Astrocyte of the cerebellum (primary cell): ENCODE data around the gene ZNF761.
"Not testable (repeated sequence)": the region's sequence is repeated elsewhere in the genome, so short reads cannot be mapped to it uniquely, and the experiment has no call there.

Experiments
- DNase-seq: peaks from one replicate; pipeline ENCODE4 v3.0.0-alpha.2; 2011; ENCODE audit warnings: low read depth
- H3K4me3 ChIP-seq: 2 replicates; pipeline ENCODE4 v1.5.1; 2011; ENCODE audit warnings: mild to moderate bottlenecking, low read depth, low read length, moderate library complexity
- in situ Hi-C: cut with HindIII; loops from 2 replicates; pipeline ENCODE4 v1.10.0; 2017; ENCODE audit warnings: low sequenced_read_pairs
- TF ChIP-seq, protein P1 (sequence below): IDR thresholded peaks from 2 replicates; pipeline ENCODE4 v1.5.1; 2012; ENCODE audit warnings: low read length, low read depth, moderate library complexity, mild to moderate bottlenecking; ENCODE audit errors: missing control alignments

The ZNF761 gene

DNA sequence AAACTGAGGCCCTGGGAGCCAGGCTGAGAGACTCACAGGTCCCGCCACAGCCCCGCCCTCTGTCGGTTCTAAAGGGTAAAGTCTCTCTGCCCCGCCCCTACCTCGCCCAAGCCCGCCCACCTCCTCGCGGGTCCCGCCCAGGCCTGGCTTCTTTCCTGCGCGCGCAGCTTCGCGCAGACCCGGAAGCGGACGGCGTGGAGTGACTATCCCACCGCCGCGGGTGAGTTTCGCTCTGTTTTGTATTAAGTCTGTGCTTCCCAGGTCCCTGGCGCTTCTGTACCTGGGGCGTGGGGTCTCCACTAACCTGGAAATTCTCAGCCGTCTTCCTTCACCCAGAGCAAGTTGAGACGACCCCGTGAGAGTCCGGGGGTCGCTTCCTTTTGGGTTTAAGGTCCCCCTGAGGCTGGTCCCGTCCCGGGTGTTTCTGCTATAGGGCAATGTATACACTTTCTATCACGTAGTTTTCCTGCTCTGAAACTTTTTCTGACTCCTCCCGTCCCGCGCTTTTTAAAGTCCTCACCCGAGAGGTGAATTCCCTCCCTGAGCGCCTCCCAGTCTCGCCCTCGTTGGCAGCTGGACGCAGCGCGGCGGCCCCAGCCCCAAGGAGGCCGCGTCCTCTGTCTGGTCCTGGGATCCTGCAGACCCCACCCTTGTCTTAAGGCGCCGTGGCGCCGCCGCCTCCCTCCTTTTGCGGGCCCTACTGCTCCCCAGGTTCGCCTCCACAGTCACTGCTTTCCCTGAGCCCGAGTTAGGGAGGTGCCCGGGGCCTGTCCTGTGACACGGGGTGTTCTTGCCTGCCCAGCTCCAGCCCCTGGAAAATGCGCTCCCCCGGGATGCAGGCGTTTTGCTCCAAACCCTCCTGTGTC is 36.6 kb upstream of the ZNF761 start, which contains the start of gene ZNF765:
ZNF765 (plus strand) TSS at position 176 of the 866 bp plus-strand sequence. CDS start 2,867 bp downstream, outside the sequence.
- DNase-seq: peak; percentile 80
- peak within 1 kb of the TSS; percentile 63 for H3K4me3 ChIP-seq
- TF ChIP-seq, protein P1, sequence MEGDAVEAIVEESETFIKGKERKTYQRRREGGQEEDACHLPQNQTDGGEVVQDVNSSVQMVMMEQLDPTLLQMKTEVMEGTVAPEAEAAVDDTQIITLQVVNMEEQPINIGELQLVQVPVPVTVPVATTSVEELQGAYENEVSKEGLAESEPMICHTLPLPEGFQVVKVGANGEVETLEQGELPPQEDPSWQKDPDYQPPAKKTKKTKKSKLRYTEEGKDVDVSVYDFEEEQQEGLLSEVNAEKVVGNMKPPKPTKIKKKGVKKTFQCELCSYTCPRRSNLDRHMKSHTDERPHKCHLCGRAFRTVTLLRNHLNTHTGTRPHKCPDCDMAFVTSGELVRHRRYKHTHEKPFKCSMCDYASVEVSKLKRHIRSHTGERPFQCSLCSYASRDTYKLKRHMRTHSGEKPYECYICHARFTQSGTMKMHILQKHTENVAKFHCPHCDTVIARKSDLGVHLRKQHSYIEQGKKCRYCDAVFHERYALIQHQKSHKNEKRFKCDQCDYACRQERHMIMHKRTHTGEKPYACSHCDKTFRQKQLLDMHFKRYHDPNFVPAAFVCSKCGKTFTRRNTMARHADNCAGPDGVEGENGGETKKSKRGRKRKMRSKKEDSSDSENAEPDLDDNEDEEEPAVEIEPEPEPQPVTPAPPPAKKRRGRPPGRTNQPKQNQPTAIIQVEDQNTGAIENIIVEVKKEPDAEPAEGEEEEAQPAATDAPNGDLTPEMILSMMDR: peak; percentile 46
- in situ Hi-C loops: no loop called here

DNA sequence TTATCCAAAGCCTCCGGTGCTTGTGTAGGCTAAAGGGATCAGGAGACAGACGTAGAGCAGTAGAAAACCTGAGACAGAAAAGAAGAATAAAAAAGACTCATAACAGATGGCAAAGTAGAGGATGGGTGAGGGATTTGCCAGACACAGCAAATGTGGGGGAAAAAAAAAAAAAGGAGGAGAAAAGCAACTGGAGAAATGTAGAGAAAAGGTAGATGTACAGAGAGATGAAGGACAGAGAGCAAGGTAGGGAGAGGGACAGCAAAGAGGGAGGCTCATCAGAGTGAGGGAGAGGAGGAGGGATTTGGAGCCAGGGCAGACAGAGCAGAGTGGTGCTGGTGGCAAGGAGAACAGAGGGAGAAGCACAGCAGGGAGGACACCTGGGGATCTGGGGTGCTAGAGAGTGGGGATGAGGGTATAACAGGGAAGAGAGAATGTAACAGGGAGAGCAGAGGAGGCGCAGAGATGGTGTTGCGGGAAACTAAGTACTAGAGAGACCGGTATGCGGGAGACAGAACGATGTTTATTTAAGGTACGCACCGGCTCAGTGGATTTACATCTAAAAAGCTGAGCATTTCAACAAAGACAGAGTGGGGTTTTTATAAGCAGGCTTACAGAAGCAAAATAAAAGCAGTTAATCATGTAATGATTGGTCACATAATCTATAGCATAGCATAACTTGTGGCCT is 35.8 kb upstream of the ZNF761 start:
- peak overlapping the region; percentile 63 for H3K4me3 ChIP-seq
- in situ Hi-C loops, DNase-seq: not testable (repeated sequence)

DNA sequence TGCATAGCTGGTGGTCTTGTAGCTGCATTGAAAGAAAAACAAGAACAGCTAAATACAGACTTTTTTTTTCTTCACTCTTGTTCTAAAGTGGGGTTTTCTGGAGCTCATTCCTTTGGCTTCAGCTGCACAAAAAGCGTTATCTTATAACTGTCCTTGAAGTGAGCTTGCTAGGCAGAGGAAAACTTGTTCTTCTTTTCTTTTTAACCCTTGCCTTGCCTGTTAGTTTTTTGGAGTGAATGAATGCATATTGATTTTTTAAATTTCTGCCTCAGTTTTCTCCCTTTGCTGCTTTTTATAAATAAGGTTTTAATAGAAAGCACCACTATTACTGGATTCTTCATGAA is 35.3 kb upstream of the ZNF761 start:
- TF ChIP-seq, protein P1: no peak
- DNase-seq: no peak
- H3K4me3 ChIP-seq: peak overlapping the region; percentile 63
- in situ Hi-C loops: no loop called here

DNA sequence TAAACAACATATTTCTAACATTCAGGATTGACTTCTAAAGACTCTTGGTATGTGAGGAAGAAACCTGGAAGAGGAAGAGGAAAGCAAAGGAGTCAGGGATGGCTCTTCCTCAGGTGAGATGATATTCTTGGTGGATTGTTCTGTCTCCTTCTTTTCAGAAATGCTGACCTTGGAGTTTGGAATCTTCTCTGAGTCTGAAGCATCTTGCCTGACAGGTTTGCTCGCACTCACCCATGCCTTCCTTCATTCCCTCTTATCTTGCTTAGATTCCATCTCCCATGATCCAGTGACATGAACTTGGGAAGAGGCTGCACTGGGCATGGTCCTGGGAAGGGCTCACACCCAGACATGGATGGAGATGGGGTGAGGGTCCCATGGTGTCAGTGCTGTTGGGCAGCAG is 33.9 kb upstream of the ZNF761 start:
- DNase-seq, in situ Hi-C loops, H3K4me3 ChIP-seq: not testable (repeated sequence)

DNA sequence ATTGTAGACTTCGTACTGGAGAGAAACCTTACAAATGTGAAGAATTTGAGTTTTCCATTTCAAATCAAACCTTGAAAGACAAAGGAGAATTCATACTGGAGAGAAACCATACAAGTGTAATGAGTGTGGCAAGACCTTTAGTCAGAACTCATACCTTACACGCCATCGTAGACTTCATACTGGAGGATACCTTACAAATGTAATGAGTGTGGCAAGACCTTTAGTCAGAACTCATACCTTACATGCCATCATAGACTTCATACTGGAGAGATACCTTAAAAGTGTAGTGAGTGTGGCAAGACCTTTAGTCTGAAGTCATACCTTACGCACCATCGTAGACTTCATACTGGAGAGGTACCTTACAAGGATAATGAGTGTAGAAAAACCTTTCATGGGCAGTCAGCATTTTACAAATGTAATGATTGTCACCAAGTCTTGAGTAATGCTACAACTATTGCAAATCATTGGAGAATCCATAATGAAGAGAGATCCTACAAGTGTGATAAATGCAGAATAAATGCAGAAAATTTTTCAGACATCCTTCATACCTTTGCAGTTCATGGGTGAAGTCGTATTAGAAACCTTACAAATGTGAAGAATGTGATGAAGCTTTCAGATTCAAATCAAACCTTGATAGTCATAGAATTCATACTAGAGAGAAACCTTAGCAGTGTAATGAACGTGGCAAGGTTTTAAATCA is 22.1 kb upstream of the ZNF761 start:
- TF ChIP-seq, protein P1: no peak
- no peak for DNase-seq
- in situ Hi-C loops: no loop called here
- H3K4me3 ChIP-seq: no peak overlapping the region

DNA sequence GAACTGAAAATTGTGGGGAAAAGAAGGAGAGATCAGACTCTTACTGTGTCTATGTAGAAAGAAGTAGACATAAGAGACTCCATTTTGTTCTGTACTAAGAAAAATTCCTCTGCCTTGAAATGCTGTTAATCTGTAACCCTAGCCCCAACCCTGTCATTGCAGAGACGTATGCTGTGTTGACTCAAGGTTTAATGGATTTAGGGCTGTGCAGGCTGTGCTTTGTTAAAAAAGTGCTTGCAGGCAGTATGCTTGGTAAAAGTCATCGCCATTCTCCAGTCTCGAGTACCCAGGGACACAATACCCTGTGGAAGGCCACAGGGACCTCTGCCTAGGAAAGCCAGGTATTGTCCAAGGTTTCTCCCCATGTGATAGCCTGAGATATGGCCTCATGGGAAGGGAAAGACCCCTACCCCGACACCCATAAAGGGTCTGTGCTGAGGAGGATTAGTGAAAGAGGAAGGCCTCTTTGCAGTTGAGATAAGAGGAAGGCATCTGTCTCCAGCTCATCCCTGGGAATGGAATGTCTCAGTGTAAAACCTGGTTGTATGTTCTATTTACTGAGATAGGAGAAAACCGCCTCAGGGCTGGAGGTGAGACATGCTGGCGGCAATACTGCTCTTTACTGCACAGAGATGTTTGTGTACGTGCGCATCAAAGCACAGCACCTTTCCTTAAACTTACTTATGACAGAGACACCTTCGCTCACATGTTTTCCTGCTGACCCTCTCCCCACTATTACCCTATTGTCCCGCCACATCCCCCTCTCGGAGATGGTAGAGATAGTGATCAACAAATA is 11.1 kb upstream of the ZNF761 start:
- DNase-seq, in situ Hi-C loops, H3K4me3 ChIP-seq: not testable (repeated sequence)

DNA sequence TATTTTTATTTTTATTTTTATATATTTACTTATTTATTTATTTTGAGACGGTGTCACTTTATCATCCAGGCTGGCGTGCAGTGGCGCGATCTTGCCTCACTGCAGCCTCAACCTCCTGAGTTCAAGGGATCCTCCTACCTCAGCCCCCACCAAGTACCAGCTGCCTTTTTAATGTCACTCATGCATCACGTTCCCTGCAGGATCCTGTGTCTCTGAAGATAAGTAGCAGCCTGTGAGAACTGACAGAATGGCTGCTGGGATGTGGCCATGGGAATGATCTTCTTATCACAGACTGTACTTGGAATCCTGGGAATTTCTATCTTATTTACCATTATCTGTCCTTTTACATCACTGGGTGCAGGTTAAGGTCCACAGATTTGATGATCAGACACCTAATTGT is 9.2 kb upstream of the ZNF761 start:
- H3K4me3 ChIP-seq: no peak overlapping the region
- TF ChIP-seq, protein P1: no peak
- no peak for DNase-seq
- in situ Hi-C loops: no loop called here

DNA sequence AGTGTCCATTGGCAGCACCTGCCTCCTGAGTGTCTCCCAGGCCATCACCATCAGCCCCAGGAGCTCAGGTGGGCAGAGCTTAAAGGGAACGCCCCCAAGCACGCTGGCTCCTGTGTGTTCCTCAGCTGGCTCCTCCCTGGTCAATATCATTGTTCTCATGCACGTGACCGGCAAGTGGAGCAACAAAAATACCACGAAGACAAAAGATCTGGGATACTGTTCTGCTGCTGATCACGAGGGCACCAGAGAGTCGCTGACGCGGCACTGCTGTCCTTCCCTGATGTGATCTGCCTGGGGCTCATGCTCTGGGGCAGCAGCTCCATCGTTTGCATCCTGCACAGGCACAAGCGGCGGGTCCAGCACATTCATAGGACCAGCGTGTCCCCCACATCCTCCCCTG is 8.7 kb upstream of the ZNF761 start:
- H3K4me3 ChIP-seq, in situ Hi-C loops, DNase-seq: not testable (repeated sequence)

DNA sequence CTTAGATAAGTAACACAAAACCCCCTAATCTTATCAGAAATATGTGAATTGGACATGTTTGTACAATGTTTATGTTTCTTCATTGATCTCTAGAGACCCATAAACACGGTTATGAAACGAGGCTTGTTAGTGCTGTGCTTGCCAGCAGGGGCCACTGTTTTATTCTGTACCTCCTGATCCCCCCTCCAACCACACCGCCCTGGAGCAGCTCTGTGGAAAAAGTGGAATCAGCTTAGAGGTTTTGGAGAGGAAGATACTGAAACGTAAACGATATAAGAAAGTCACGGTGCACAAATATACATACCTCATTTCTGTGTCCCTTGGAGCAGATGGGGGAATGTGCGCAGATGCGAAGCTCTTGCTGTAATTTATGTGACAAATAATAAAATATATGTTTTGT is 8.1 kb upstream of the ZNF761 start:
- DNase-seq, H3K4me3 ChIP-seq, in situ Hi-C loops: not testable (repeated sequence)
